ENCODE measurements around the gene CCDC70.

CCDC70 gene

DNA sequence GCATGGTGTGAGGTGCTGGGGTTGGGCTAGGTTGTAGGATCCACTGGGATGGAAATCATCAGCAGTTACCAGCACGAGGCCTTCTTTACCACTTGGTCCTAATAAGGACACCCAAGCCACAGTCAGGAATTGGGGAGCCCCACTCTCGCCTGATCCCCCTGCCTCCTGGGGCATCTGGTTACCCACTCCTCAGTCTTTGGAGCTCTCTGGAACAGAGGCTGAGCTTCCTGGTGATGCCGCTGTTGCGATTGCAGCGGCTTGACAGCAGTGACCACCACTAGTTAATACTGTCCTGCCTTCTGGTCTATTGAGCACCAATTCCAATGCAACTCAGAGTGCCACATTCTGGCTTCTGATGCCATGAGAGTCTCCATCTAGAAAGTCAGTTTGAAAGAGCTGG is 30.2 kb upstream of the CCDC70 start:
- no peak for DNase-seq

DNA sequence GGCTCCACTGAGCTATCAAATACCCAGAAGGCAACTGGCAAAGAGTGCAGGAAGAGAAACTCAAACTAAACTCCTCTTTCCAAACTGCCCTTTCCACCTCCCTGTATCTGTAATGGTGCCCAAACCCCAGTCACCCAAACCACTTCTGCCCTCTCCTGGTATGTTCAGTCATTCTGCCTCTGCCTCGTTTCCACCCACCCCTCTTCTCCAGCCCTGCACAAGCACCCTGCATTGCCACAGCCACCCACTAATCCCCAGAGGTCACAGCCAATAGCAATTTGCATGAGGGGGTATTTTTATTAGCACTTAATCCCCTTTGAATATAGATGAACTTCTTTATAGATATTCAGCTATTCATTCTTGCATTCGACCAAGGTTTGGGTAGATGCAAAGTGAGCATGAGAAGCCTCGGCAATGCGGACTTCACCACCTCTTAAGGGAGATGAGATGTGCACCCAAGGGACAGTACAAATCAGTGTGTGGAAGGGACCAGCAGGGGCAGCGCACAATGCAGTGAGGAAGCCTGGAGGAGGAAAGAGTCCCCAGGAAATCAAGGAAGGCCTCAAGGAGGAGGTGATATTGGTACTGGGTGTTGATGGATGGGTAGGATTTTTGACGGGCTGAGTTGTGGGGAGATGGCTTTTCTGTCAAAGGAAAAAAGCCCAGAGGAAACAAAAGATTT is 29.2 kb upstream of the CCDC70 start:
- no peak for DNase-seq

DNA sequence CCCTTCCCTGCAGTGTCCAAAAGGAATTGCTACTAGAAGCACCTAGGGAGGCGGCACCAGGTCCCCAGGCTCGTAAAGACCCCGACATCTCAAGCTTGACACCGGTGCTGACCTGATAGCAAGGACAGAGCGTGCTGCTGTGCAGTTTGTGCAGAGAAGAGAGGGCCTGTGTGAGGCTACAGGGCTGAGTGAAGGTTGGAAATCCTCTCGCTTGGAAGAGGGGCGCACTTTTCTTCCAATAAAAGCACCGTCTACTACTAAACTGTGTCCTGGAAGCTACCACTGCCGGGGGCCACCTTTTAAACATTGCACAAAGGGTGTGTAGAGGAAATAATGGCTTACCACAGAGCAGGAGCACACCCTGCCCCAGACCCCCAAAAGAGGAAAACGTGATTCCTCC is 27.8 kb upstream of the CCDC70 start:
- no peak for DNase-seq

- no peak for DNase-seq
Observed at GRCh38 chr13:51834581-51835171, 27.1 kb upstream of the CCDC70 start.

- DNase-seq: no peak
Observed at GRCh38 chr13:51837016-51837415, 24.8 kb upstream of the CCDC70 start.

- DNase-seq: no peak
Observed at GRCh38 chr13:51838240-51838846, 23.4 kb upstream of the CCDC70 start.

DNA sequence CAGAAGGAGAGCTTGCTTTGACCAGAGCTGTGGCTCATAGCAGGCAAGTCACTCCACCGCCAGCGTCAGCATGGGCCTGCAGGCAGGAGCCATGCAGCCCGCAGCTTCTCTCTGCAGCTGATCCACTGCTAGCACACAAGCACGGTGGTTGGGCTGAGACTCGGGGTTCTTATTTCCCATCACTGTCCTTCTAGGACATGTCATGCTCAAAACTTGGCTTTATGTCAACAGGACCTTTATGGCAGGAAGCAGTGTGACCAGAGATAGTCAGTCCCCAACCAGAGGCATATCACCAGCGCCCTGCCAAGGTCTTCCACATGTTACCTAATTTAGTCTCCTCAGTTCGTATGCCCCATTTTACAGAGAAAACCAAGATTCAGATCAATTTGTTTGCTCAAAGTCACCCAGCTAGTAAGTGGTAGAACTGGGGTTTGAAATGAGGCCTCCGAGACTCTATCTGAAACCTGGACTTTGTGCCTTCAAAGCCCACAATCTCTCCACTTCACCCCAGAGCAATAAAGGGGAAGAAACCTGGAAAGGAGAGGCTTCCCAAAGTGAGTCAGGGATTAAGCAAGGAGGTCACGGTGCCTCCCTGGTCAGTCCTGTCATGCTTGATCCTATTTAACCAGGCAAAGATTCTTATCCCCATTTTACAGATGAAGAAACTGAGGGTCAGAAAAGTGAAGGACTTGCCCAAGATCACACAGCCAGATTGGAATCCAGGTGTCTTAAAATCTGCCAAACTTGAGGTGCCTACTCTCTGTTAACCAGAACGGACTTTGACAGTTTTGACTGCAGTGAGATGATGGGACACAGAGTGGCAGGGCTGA is 21.8 kb upstream of the CCDC70 start:
- no peak for DNase-seq

- DNase-seq: no peak
Observed at GRCh38 chr13:51840917-51841316, 20.9 kb upstream of the CCDC70 start.

GRCh38 chr13:51841732-51842131 is 20.0 kb upstream of the CCDC70 start:
- no peak for DNase-seq

DNA sequence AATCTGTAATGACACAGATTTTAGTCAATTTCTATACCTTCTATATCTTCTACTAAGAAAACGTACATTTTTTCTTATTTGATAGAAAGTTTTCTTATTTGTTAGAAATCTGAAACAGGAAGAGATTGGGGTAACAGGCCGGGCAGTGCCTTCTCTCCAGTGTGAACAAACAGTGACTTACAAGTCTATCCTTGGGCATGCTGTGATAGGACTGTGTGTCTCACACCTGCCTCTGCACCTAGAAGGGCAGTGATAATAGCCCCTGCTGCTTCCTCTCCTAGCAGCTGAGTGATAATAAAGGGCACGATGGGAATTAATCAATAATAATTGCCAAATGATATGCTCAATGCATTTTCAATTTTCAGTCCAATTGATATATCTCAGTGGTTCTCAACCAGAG is 18.2 kb upstream of the CCDC70 start:
- no peak for DNase-seq

DNA sequence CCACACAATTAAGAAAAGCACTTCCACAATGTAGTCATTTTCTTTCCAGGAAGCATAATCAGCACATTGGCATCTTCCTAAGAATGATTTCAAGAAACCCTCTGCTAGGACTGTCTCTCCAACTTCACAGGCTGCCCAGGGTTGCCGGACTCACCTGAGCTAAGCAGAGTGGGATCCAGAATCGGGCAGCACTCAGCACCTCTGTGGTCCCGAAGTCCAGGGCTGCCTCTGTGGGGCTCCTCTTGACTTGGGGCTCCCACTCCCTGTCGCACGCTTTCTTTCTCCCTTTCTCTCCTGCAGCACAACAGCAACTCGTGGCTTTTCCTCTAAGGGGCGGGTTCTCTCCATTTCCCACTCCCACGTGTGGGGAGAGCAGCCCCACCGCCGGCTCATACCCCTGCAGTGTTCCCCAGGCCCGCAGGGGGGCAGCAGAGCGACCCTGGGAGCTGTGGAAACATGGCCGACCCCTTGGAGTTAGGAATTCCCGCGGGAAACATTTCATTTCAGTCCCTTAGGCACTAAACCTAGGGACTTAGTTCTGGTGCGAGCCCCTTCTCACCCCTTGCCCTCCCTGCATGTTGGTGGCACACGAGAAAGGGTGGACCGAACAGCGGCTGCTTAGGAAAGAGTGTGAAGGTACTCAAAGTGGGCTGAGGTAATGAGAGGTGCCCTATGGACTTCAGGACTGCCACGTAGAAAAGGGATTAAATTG is 16.8 kb upstream of the CCDC70 start, which contains the start of gene TMEM272:
Gene TMEM272, minus strand, starts transcription at position 316 of the 712 bp plus-strand sequence. CDS start 6,647 bp downstream, outside the sequence.
- no peak for DNase-seq

DNA sequence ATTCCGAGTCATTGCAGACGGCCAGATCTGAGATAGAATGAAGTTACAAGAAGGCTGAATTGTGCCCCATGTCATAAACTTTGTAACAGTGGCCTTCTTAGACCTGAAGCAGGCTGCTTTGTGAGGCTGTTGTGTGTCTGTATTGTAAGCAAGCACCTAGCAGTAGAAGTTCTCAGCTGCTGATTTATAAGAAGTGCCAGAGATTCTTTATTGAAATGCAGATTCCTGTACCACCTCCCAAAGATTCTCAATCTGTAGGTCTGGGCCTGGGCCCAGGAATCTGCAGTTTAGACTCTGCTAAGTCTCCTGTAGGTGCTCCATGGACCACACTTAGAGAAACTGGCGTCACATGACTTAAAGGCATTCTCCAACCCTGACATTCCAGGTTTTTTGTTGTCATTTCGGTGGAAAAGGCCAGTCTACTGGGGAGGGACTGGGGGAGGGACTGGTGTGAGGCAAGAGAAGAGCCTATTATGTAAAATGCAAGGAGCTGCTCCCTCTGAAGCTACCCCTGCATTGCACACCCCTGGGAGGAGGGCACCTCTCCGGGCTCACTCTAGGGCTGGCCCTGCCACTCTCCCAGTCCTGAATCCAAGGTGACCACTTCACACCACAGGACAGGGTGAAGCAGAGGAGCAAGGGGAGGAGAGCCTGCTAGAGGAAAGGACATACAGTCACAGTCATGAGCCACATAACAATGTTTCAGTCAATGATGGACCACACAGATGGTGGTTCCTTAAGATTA is 16.0 kb upstream of the CCDC70 start:
- no peak for DNase-seq

DNA sequence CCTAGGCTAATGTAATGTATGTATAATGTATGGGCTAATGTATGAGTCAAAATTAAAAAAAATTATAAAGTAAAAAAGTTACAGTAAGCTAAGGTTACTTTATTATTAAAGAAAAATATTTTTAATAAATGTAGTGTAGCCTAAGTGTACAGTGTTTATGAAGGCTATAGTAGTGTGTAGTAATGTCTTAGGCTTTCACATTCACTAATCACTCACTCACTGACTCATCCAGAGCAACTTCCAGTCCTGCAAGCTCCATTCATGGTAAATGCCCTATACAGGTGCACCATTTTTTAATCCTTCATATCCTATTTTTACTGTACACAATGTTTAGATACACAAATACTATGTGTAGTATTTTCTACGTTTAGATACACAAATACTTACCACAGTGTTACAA is 15.0 kb upstream of the CCDC70 start:
- no peak for DNase-seq

GRCh38 chr13:51848674-51849073 is 13.1 kb upstream of the CCDC70 start:
- no peak for DNase-seq

GRCh38 chr13:51849145-51850101 is 12.3 kb upstream of the CCDC70 start:
- DNase-seq: no peak

- no peak for DNase-seq
Observed at GRCh38 chr13:51856027-51856736, 5.6 kb upstream of the CCDC70 start.

DNA sequence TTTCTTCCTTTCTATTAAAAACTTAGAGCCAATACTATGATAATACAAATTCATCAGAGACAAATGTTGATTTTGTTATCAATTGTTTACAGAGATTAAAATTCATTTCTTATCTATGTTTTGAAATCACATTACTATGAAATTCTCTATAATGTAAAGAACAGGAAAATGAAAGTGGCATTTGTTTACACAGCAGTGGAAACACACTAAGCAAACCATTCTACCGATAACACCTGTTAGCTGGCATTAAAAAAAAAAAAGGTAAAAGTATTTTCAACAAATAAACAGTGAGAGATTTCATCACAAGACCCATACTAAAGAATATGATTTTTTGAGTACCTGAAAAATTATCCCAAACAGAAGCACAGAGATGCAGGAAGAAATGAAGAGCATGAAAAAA is 4.8 kb upstream of the CCDC70 start:
- no peak for DNase-seq

GRCh38 chr13:51858433-51859247 is 3.1 kb upstream of the CCDC70 start:
- DNase-seq: no peak

GRCh38 chr13:51862957-51863356 is 1.2 kb downstream of the CCDC70 start:
- no peak for DNase-seq
